BJ (cell line): ENCODE results near the gene TMEM91. TPM values are rescaled to one million over a fixed set of nuclear protein-coding genes. Genes with fewer than 3 reads are reported as not detected.

Experiments used
- CTCF ChIA-PET: fragments of 350-600 bp; formaldehyde crosslinking; extraction: SDS; loops from one replicate; lab custom pipeline; 2021; ENCODE audit warnings: antibody characterized with exemption, inconsistent platforms; lab: Yijun Ruan, JAX
- POLR2A ChIA-PET: fragments of 300-600 bp; sonication (Branson Sonifier 250); formaldehyde crosslinking; extraction: SDS; loops from one replicate; lab custom pipeline; 2021; ENCODE audit warnings: antibody characterized with exemption; lab: Charles Lee
- DNase-seq: peaks from one replicate; pipeline ENCODE4 v3.0.0-alpha.2; 2011; ENCODE audit warnings: low read depth
- H3K27me3 ChIP-seq: 2 replicates; pipeline ENCODE4 v1.6.0; 2011; ENCODE audit warnings: low read length; ENCODE audit not compliant: control insufficient read depth, insufficient read depth
- H3K36me3 ChIP-seq: 2 replicates; pipeline ENCODE4 v1.5.1; 2011; ENCODE audit warnings: low read length; ENCODE audit not compliant: control insufficient read depth, insufficient read depth
- H3K4me3 ChIP-seq: 2 replicates; pipeline ENCODE4 v1.5.1; 2011; ENCODE audit warnings: low read depth, mild to moderate bottlenecking, control low read depth, low read length
- polyA plus RNA-seq: library from polyadenylated mRNA; depleted of rRNA; stranded (reverse); fragments of >200 nt; gene quantifications from 2 replicates; pipeline ENCODE4 v1.2.3, GENCODE V29; 2011
- TF ChIP-seq, protein P1 (sequence below): IDR thresholded peaks from 2 replicates; pipeline ENCODE4 v1.5.1; 2011; ENCODE audit warnings: low read depth, mild to moderate bottlenecking, control low read depth, inconsistent platforms, low read length, moderate library complexity; ENCODE audit not compliant: insufficient read depth

TMEM91 gene
- polyA plus RNA-seq, 1 experiment: 5.1 TPM

DNA sequence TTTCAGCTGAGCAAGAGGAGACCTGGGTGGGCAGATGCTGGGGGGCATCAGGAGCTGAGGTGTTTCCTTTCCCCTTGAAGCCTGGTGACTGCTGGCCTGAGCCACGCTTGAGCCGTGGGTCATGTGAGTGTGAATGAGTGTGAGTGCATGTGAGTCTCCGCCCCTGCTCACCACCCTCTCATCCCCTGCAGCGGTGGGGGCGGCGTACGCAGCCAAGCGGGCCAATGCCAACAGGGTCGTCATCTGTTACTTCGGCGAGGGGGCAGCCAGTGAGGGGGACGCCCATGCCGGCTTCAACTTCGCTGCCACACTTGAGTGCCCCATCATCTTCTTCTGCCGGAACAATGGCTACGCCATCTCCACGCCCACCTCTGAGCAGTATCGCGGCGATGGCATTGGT lies 45.6 kb downstream of the TMEM91 start:
- H3K36me3 ChIP-seq: peaks cover 32% of the 10 kb centered on the region
- CTCF ChIA-PET: no interaction called here
- H3K27me3 ChIP-seq: no peaks in the 10 kb centered on the region

DNA sequence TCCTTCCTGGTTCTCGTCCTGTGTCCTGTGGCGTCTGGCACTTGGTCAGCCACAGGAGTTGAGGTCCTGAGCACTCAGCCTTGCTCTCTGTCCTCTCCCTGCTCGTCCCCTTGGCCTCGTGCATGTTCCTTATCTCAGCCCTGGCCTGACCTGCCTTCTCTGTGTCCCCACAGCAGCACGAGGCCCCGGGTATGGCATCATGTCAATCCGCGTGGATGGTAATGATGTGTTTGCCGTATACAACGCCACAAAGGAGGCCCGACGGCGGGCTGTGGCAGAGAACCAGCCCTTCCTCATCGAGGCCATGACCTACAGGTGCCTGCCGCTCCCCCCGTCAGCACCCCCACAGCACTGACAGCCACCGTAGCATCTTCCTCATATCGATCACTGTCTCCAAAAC lies 46.1 kb downstream of the TMEM91 start:
- TF ChIP-seq, protein P1, sequence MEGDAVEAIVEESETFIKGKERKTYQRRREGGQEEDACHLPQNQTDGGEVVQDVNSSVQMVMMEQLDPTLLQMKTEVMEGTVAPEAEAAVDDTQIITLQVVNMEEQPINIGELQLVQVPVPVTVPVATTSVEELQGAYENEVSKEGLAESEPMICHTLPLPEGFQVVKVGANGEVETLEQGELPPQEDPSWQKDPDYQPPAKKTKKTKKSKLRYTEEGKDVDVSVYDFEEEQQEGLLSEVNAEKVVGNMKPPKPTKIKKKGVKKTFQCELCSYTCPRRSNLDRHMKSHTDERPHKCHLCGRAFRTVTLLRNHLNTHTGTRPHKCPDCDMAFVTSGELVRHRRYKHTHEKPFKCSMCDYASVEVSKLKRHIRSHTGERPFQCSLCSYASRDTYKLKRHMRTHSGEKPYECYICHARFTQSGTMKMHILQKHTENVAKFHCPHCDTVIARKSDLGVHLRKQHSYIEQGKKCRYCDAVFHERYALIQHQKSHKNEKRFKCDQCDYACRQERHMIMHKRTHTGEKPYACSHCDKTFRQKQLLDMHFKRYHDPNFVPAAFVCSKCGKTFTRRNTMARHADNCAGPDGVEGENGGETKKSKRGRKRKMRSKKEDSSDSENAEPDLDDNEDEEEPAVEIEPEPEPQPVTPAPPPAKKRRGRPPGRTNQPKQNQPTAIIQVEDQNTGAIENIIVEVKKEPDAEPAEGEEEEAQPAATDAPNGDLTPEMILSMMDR: no peak
- ChIA-PET POLR2A (no interaction called here), CTCF (no interaction called here)
- Histone ChIP-seq H3K36me3 (peaks cover 32% of the 10 kb centered on the region), H3K27me3 (no peaks in the 10 kb centered on the region), H3K4me3 (no peak overlapping the region)
- DNase-seq: no peak

More for the DNA sequence above, 45.6 kb downstream of the TMEM91 start:
- DNase-seq: no peak
- POLR2A ChIA-PET: no interaction called here
- TF ChIP-seq, protein P1: no peak
- H3K4me3 ChIP-seq: no peak overlapping the region

DNA sequence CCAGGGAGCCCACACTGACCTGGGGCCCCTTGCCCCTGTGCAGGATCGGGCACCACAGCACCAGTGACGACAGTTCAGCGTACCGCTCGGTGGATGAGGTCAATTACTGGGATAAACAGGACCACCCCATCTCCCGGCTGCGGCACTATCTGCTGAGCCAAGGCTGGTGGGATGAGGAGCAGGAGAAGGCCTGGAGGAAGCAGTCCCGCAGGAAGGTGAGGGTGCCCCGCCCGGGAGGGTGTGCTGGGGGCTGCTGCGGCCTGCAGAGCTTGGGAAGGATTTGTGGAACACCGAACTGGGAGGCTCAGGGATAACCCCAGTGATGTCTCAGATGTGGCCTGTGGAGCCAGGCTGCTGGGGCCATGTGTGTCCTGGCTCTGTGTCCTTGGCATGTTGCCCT lies 46.6 kb downstream of the TMEM91 start:
- Histone ChIP-seq H3K27me3 (no peaks in the 10 kb centered on the region), H3K36me3 (peaks cover 32% of the 10 kb centered on the region), H3K4me3 (no peak overlapping the region)
- ChIA-PET CTCF (no interaction called here), POLR2A (no interaction called here)
- DNase-seq: no peak
- TF ChIP-seq, protein P1: no peak

DNA sequence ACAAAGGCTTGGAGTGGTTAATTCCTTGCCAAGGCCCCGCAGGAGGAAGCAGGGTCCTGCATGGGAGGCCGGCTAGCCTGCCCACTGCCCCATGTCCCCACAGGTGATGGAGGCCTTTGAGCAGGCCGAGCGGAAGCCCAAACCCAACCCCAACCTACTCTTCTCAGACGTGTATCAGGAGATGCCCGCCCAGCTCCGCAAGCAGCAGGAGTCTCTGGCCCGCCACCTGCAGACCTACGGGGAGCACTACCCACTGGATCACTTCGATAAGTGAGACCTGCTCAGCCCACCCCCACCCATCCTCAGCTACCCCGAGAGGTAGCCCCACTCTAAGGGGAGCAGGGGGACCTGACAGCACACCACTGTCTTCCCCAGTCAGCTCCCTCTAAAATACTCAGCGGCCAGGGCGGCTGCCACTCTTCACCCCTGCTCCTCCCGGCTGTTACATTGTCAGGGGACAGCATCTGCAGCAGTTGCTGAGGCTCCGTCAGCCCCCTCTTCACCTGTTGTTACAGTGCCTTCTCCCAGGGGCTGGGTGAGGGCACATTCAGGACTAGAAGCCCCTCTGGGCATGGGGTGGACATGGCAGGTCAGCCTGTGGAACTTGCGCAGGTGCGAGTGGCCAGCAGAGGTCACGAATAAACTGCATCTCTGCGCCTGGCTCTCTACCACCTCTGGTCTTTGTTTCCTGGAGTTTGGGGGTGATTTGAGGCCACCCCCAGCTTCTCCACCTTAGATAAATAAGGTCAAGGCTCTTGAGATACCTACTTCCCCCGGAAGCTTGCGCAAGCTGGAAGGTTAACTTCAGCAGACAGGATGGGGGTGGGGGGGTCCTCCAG lies 48.2 kb downstream of the TMEM91 start:
- Histone ChIP-seq H3K27me3 (no peaks in the 10 kb centered on the region), H3K4me3 (no peak overlapping the region), H3K36me3 (peaks cover 24% of the 10 kb centered on the region)
- ChIA-PET CTCF (interaction anchor here (0.7 kb wide), 1 partner anchor 17 kb away, joined by 3 read pairs; no protein-coding TSS in a partner anchor), POLR2A (no interaction called here)
- DNase-seq: no peak
- TF ChIP-seq, protein P1: no peak

DNA sequence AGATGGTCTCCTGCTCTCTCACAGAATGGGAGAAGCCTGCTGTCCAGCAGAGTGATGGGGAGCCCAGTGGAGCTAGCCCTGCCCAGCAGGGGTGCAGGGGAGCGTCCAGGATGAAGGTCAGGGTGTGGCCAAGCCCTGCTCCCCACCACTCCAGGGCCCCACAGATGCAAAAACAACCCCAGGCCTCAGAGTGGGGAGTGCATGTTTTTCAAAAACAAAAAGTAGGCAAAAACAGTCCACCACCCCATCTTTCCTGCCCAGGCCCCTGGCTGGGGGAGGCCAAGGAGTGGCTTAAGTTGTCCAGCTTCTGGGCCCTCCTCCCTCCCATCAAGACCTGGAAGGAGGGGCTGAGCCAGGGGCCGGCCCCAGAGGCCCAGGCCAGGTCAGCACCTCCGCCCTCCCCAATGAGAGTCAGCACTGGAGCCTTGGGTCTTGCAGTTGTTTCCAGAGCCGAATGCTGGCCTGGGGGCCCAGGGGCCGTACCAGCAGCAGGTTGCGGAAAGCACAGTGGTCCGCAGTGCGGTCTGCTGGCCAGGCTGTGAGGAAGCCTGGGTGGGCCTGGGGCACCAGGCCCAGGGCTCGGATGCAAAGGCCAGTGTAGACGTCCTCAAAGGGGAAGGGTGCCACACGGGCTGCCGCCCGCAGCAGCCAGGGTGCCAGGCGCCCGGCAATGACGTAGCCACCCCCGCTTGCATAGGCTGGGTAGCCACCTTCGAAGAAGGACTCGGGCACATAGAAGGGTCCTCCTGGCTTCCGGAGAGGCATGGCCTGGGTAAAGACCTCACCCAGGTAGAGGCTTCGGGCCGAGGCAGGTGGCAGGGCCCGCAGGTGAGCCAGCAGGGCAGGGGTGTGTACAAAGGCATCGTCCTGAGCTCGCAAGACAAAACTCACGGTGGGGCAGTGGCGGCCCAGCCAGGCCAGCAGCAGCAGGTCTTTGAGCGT lies 49.1 kb downstream of the TMEM91 start:
- ChIA-PET CTCF (interaction anchor here (0.6 to 0.7 kb wide), 2 partner anchors 17 to 18 kb away, joined by 3 read pairs; no protein-coding TSS in a partner anchor), POLR2A (no interaction called here)
- DNase-seq: no peak
- Histone ChIP-seq H3K27me3 (no peaks in the 10 kb centered on the region), H3K4me3 (no peak overlapping the region), H3K36me3 (peaks cover 22% of the 10 kb centered on the region)
- TF ChIP-seq, protein P1: no peak
